ES-I3 (cell line): ENCODE results near the gene FBXL7.

Experiments used
- H3K36me3 ChIP-seq: 2 replicates; pipeline ENCODE4 v1.6.1; 2013; ENCODE audit warnings: mild to moderate bottlenecking, low read length, control low read depth, moderate library complexity; ENCODE audit not compliant: insufficient read depth
- H3K4me1 ChIP-seq: 2 replicates; pipeline ENCODE4 v1.6.1; 2013; ENCODE audit warnings: mild to moderate bottlenecking, control low read depth, low read length; ENCODE audit not compliant: insufficient read depth
- H3K9ac ChIP-seq: 2 replicates; pipeline ENCODE4 v1.6.1; 2013; ENCODE audit warnings: low read depth, mild to moderate bottlenecking, low read length, moderate library complexity
- H3K9me3 ChIP-seq: 2 replicates; pipeline ENCODE4 v1.6.1; 2013; ENCODE audit warnings: mild to moderate bottlenecking, low read length, moderate library complexity; ENCODE audit not compliant: control insufficient read depth, insufficient read depth

The FBXL7 gene

GRCh38 chr5:15783734-15784133 is 283.8 kb downstream of the FBXL7 start:
- Histone ChIP-seq H3K9me3 (no peaks in the 10 kb centered on the region), H3K9ac (no peak overlapping the region), H3K4me1 (no peaks in the 10 kb centered on the region), H3K36me3 (no peaks in the 10 kb centered on the region)

- Histone ChIP-seq H3K9ac (no peak overlapping the region), H3K9me3 (no peaks in the 10 kb centered on the region), H3K4me1 (no peaks in the 10 kb centered on the region), H3K36me3 (no peaks in the 10 kb centered on the region)
These were observed 285.6 kb downstream of the FBXL7 start for GRCh38 chr5:15785531-15785981.

GRCh38 chr5:15786326-15786725 is 286.3 kb downstream of the FBXL7 start:
- Histone ChIP-seq H3K36me3 (no peaks in the 10 kb centered on the region), H3K9me3 (no peaks in the 10 kb centered on the region), H3K9ac (no peak overlapping the region), H3K4me1 (no peaks in the 10 kb centered on the region; the same call in 1 of the 2 replicates)

- H3K9me3 ChIP-seq = no peaks in the 10 kb centered on the region
- H3K9ac ChIP-seq = no peak overlapping the region
- no peaks in the 10 kb centered on the region; the same call in 1 of the 2 replicates for H3K4me1 ChIP-seq
- no peaks in the 10 kb centered on the region for H3K36me3 ChIP-seq
These were observed 286.9 kb downstream of the FBXL7 start for GRCh38 chr5:15786884-15787283.

DNA sequence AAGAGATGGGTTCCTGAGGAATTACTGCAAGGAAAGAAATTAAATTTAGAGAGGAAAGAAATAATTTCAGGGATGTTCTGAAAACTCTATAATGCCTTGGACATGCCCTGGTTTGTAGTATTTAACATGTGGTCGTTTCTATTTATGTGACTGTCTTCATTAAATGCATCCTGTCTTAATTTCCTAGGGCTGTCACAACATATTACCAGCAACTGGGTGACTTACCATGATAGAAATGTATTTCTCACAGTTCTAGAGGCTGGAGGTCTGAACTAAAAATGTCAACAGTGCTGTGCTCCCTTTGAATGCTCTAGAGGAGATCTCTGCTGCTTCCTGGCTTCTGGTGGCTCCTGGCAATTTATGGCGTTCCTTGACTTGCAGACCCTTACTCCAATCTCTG is 287.7 kb downstream of the FBXL7 start:
- H3K9me3 ChIP-seq = no peaks in the 10 kb centered on the region
- H3K9ac ChIP-seq = no peak overlapping the region
- H3K36me3 ChIP-seq = no peaks in the 10 kb centered on the region
- no peaks in the 10 kb centered on the region; the same call in 1 of the 2 replicates for H3K4me1 ChIP-seq

GRCh38 chr5:15789642-15790041 is 289.7 kb downstream of the FBXL7 start:
- no peaks in the 10 kb centered on the region for H3K36me3 ChIP-seq
- peaks cover 4% of the 10 kb centered on the region; the same call in 1 of the 2 replicates for H3K4me1 ChIP-seq
- H3K9ac ChIP-seq = no peak overlapping the region
- no peaks in the 10 kb centered on the region for H3K9me3 ChIP-seq

DNA sequence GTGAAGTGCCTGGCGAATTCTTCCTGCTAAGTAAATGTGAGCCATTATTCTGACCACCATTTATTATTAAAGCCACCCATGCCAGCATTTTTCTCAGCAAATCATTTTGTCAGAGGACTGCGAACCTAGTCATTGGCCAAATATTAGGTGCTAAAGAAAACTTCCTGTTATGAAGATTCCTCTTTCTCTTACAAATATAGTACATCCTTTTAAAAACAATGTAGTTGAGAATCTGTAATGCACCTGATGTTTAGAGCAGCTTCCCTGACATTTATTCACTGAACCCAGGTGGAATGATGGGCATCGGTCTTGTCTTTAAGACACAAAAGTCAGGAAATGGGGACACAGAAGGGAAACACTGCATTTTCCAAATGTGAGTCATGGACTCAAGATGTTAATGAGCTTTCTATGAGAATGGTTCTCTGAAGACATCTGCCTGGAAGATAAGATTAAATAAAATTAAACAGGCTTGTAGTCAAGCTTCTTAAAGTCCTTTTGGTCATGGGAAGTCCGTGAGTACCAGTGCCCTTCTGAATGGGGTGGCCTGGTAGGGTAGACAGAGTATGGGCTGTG is 290.6 kb downstream of the FBXL7 start:
- H3K9me3 ChIP-seq = no peaks in the 10 kb centered on the region
- H3K4me1 ChIP-seq = peaks cover 9% of the 10 kb centered on the region; the same call in 1 of the 2 replicates
- no peak overlapping the region for H3K9ac ChIP-seq
- H3K36me3 ChIP-seq = no peaks in the 10 kb centered on the region

DNA sequence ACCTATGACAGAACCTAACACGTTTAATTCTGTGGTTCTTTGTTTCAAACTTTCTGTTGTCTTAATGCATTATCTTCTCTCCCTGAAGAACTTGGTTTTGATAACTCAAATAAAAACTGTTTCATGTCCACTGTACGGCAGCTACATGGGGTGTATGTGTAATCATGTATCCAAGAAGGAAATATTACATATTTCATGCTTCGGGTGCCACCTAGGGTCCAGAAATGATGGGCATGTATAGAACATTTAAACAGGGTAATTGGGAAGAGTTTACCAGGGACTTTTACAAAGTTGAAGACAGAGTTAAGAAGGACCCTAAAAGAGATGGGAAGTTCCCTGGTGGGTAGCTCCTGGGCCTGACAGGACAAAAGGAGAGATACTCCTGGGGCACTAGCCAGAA is 291.3 kb downstream of the FBXL7 start:
- Histone ChIP-seq H3K9me3 (no peaks in the 10 kb centered on the region), H3K36me3 (no peaks in the 10 kb centered on the region), H3K9ac (no peak overlapping the region), H3K4me1 (peaks cover 9% of the 10 kb centered on the region; the same call in 1 of the 2 replicates)

GRCh38 chr5:15791859-15792258 is 291.9 kb downstream of the FBXL7 start:
- H3K36me3 ChIP-seq = no peaks in the 10 kb centered on the region
- peaks cover 9% of the 10 kb centered on the region; the same call in 1 of the 2 replicates for H3K4me1 ChIP-seq
- no peak overlapping the region for H3K9ac ChIP-seq

DNA sequence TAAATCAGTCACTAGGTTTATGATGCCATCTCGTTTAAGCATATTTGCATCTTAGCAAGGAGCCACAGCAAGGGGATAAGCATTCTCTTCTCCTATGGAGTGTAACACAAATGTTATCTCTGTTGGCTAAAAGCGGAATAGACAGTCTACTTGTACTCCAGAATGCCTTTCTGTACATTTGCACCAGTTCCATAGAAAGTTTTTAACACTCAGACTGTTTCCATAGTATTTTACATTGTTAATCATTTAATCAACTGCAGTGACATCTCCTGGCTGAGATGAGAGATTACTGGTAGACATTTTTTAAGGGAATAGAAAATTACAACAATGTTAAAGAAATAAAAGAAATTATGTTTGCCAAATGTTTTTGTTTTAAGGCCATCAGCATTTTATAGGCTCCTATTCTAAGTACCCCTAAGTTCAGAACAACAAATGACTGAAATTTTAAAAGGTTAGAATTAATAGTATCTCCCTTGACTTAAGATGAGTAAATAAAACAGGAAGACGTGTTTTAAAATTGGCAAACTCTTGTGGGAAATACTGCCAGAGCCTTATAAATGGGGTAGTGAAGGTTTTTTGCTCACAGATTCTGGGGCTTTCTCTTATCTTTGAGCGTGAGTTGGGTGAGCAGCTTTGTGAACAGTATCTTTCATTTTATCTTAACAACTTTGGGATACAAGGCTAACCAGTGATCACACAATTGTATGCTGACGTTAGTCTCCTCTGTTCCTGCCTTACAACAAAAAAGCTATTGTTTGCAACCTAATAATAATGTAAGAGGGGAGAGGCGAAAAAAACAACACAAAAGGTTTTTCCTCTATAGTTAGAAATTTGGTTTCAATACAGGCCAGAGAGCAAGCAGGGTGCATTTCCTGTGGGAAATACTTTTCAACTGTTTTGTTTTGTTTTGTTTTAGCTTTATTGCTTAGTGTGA is 294.3 kb downstream of the FBXL7 start:
- H3K4me1 ChIP-seq = peaks cover 9% of the 10 kb centered on the region; the same call in 1 of the 2 replicates
- no peaks in the 10 kb centered on the region for H3K9me3 ChIP-seq
- H3K36me3 ChIP-seq = no peaks in the 10 kb centered on the region
- no peak overlapping the region; the same call in 1 of the 2 replicates for H3K9ac ChIP-seq

More at GRCh38 chr5:15791859-15792258, 291.9 kb downstream of the FBXL7 start:
- H3K9me3 ChIP-seq = no peaks in the 10 kb centered on the region

DNA sequence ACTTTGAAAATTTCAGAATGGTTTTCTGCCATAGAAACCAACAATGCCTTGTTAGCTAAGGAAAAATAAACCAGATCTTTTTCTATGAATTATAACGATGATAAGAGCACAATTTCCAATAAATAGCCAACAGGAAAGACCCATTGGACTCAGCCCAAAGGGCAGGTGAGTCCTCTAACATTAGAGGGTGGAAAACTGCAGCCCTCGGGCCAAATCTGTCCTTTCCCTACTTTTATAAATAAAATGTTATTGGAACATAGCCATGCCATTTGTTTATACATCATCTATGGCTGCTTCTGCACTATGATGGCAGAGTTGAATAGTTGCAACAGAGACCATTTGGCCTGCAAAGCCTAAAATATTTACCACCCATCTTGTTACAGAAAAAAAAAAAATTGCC is 296.1 kb downstream of the FBXL7 start:
- no peaks in the 10 kb centered on the region for H3K9me3 ChIP-seq
- H3K9ac ChIP-seq = no peak overlapping the region
- no peaks in the 10 kb centered on the region for H3K36me3 ChIP-seq
- H3K4me1 ChIP-seq = peaks cover 9% of the 10 kb centered on the region; the same call in 1 of the 2 replicates

- Histone ChIP-seq H3K9me3 (no peaks in the 10 kb centered on the region), H3K9ac (no peak overlapping the region), H3K4me1 (peaks cover 9% of the 10 kb centered on the region; the same call in 1 of the 2 replicates), H3K36me3 (no peaks in the 10 kb centered on the region)
These were observed 296.6 kb downstream of the FBXL7 start for GRCh38 chr5:15796557-15796956.

GRCh38 chr5:15797116-15797515 is 297.1 kb downstream of the FBXL7 start:
- no peak overlapping the region for H3K9ac ChIP-seq
- no peaks in the 10 kb centered on the region for H3K9me3 ChIP-seq
- no peaks in the 10 kb centered on the region for H3K36me3 ChIP-seq
- H3K4me1 ChIP-seq = peaks cover 9% of the 10 kb centered on the region; the same call in 1 of the 2 replicates

- Histone ChIP-seq H3K9me3 (no peaks in the 10 kb centered on the region; the same call in 1 of the 2 replicates), H3K36me3 (no peaks in the 10 kb centered on the region), H3K9ac (no peak overlapping the region), H3K4me1 (peaks cover 9% of the 10 kb centered on the region; the same call in 1 of the 2 replicates)
These were observed 298.0 kb downstream of the FBXL7 start for GRCh38 chr5:15798006-15798405.
